GM12872 (cell line): ENCODE data around the gene TRIM7.

Source experiments
- TF ChIP-seq, protein P1 (sequence below): IDR thresholded peaks from 3 replicates; pipeline ENCODE4 v1.5.1; 2011; ENCODE audit warnings: low read depth, mild to moderate bottlenecking, low read length, moderate library complexity; ENCODE audit not compliant: insufficient read depth

The TRIM7 gene

DNA sequence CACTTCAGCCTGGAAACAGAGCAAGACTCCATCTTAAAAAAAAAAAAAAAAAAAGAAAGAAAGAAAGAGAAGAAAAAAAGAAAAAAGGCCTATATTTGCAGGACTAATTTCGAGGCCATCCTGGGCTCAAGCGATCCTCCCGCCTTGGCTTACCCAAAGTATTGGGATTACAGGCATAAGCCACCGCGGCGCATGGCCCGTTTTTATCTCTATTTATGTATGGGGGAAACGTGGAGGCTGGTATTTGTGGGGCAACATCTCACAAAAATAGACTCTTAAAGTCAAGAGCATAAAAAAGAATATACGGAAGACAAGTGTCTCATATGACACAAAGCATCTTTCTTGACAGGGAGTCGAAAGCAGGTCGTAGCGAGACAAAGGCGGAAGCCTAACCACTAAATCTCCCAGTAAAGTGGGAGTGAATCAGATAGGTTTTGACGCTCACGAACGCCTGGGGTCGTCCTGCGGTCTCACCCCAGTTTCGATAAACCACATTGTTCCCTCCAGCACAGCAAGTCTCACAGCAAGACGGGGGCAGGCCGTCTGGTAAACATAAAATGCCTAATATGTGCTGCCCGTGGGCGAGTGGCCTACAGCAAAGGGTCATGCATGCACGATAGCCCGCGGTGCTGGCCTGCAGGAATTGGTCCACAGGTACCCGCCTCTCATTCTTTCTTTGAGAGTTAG, 16.3 kb upstream of the TRIM7 start:
- TF ChIP-seq, protein P1, sequence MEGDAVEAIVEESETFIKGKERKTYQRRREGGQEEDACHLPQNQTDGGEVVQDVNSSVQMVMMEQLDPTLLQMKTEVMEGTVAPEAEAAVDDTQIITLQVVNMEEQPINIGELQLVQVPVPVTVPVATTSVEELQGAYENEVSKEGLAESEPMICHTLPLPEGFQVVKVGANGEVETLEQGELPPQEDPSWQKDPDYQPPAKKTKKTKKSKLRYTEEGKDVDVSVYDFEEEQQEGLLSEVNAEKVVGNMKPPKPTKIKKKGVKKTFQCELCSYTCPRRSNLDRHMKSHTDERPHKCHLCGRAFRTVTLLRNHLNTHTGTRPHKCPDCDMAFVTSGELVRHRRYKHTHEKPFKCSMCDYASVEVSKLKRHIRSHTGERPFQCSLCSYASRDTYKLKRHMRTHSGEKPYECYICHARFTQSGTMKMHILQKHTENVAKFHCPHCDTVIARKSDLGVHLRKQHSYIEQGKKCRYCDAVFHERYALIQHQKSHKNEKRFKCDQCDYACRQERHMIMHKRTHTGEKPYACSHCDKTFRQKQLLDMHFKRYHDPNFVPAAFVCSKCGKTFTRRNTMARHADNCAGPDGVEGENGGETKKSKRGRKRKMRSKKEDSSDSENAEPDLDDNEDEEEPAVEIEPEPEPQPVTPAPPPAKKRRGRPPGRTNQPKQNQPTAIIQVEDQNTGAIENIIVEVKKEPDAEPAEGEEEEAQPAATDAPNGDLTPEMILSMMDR = no peak

GRCh38 chr5:181220178-181220515, 15.2 kb upstream of the TRIM7 start:
- TF ChIP-seq, protein P1 = no peak

GRCh38 chr5:181219262-181220177, 14.5 kb upstream of the TRIM7 start:
- TF ChIP-seq, protein P1 = no peak

GRCh38 chr5:181218795-181219124, 13.8 kb upstream of the TRIM7 start:
- TF ChIP-seq, protein P1 = no peak

DNA sequence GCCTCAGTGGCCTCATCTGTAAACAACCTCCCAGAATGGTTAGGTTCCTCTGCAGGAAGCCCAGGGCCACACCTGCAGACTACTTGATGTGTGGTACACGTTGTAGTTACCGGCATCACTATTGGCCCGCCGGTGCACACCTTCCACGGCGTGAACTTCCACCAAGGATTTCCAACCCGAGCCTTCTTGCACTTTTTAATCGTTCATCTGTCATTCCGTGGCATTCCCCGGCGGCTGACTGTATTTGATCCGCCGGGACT, 12.7 kb upstream of the TRIM7 start:
- TF ChIP-seq, protein P1 = no peak

DNA sequence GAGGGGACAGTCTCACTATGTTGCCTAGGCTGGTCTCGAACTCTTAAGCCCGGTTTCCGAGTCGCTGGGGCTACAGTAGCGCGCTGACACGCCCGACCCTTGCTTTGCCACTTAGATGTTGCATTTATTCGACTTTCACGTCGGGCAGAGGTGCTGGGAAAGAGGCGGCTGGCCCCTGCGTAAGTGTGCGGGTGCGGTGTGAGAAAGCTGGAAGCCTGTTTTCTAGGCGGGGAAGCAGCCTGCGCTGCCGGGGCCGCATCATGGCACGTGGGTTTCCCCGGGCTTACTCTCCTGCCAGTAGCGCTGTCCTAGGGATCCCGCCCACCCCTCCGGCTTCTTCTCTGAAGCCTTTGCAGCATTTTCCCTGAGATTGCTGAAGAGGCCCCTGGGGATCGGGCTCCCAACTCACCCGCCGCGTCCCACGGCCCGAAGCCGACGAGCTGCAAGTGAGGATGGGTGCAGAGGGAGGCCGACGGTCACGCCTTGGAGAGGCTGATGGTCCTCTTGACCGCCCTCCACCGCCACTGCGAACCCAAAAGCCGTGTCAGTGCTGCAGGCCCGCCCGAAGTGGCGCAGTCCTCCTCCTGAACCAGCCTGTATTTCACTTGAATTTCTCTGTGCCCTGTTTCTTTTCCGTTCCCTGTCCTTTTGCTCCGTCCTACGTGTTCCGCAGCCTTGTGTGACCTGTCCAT, 12.3 kb upstream of the TRIM7 start:
- TF ChIP-seq, protein P1 = peak; percentile 41
